GM12892 (cell line): ENCODE results near the gene VPS8.

ENCODE experiments used
- POLR2A ChIP-seq: IDR thresholded peaks from 2 replicates; pipeline ENCODE4 v1.6.1; 2011; ENCODE audit warnings: low read depth, low read length, control low read depth
- POLR2AphosphoS5 ChIP-seq: IDR thresholded peaks from 2 replicates; pipeline ENCODE4 v1.6.1; 2011; ENCODE audit warnings: low read depth, low read length, control low read depth
- TAF1 ChIP-seq: IDR thresholded peaks from 2 replicates; pipeline ENCODE4 v1.6.1; 2011; ENCODE audit warnings: low read depth, mild to moderate bottlenecking, control low read depth, low read length, borderline replicate concordance

GRCh38 chr3:185059766-185060165, 247.8 kb downstream of the VPS8 start:
- no peak for TF ChIP-seq POLR2AphosphoS5
- TF ChIP-seq POLR2A, result no peak
- no peak for TF ChIP-seq TAF1
